ENCODE measurements around the gene AKAP8. TPM values are rescaled to one million over a fixed set of nuclear protein-coding genes. Genes with fewer than 3 reads are reported as not detected.

Gene AKAP8
- total RNA-seq, 4 donors from 2014 or later = 21.4 to 34.2 (median 28.0) TPM

DNA sequence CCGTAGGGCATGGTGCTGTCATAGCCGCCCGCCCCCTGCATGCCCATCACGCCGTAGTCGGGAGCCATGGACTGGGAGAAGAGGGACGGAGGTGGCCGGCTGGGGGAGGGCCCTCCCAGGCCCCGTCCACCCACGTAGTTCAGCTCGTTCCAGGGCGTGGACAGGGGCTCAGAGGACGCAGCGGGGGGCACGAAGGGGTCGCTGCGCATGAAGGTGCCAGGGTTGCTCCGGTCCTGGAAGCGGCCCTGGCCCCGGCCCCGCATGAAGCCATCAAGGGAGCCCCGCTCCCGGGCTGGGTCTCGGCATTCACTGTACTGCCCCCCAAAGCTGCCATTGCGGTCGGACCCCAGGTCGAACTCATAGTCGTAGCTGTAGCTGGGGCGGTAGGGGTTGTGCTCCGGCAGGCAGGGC is 6.7 kb downstream of the AKAP8 start:
- ATAC-seq = no peak
- Histone ChIP-seq H3K36me3 (peaks cover 4 to 69% of the 10 kb centered on the region in 2 donors), H3K27me3 (no peaks in the 10 kb centered on the region), H3K27ac (no peak overlapping the region), H3K4me1 (peaks cover 0 to 52% (median 34%) of the 10 kb centered on the region in 3 donors), H3K9me3 (no peaks in the 10 kb centered on the region), H3K4me3 (no peak overlapping the region)
- WGBS, 2 donors (ENCODE audit: low coverage in 1 of 2) = 92% methylated on average over 8 of the region's 30 CpGs; no CpG with 5 or more reads in 1 of the 2 donors
- no peak for TF ChIP-seq EP300 (IDR thresholded peaks at IDR 0.05)
- TF ChIP-seq POLR2AphosphoS5 (IDR thresholded peaks at IDR 0.05) = no peak
- TF ChIP-seq POLR2A (IDR thresholded peaks at IDR 0.05) = no peak
- TF ChIP-seq, protein P1, sequence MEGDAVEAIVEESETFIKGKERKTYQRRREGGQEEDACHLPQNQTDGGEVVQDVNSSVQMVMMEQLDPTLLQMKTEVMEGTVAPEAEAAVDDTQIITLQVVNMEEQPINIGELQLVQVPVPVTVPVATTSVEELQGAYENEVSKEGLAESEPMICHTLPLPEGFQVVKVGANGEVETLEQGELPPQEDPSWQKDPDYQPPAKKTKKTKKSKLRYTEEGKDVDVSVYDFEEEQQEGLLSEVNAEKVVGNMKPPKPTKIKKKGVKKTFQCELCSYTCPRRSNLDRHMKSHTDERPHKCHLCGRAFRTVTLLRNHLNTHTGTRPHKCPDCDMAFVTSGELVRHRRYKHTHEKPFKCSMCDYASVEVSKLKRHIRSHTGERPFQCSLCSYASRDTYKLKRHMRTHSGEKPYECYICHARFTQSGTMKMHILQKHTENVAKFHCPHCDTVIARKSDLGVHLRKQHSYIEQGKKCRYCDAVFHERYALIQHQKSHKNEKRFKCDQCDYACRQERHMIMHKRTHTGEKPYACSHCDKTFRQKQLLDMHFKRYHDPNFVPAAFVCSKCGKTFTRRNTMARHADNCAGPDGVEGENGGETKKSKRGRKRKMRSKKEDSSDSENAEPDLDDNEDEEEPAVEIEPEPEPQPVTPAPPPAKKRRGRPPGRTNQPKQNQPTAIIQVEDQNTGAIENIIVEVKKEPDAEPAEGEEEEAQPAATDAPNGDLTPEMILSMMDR (IDR thresholded peaks at IDR 0.05) = no peak

DNA sequence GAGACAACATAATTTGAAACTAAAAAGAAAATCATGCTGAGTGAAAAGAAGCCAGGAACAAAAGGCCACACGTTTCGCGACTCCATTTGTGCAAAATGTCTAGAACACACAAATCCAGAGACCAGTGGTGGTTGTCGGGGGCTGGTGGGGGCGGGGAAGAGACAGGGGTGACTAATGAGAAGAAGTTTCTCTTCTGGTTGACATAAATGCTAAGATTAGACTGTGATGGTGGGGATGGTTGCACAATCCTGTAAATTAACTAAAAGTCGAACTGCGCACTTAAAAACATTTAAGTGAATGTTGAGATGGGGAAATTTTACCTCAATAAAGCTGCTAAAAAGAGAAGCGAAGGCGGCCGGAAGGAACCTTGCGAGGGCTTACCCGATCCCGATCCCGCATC is 7.1 kb downstream of the AKAP8 start:
- ATAC-seq = no peak
- Histone ChIP-seq H3K27me3 (no peaks in the 10 kb centered on the region), H3K9me3 (no peaks in the 10 kb centered on the region), H3K36me3 (peaks cover 4 to 73% of the 10 kb centered on the region in 2 donors), H3K4me3 (no peak overlapping the region), H3K27ac (no peak overlapping the region), H3K4me1 (peaks cover 0 to 48% (median 30%) of the 10 kb centered on the region in 3 donors)
- TF ChIP-seq EP300 (IDR thresholded peaks at IDR 0.05) (no peak), POLR2AphosphoS5 (IDR thresholded peaks at IDR 0.05) (no peak), POLR2A (IDR thresholded peaks at IDR 0.05) (no peak)
- TF ChIP-seq, protein P1 (IDR thresholded peaks at IDR 0.05) = no peak
- WGBS, 2 donors (ENCODE audit: low coverage in 1 of 2) = 85 to 89% methylated on average over 8 to 11 of the region's 14 CpGs

DNA sequence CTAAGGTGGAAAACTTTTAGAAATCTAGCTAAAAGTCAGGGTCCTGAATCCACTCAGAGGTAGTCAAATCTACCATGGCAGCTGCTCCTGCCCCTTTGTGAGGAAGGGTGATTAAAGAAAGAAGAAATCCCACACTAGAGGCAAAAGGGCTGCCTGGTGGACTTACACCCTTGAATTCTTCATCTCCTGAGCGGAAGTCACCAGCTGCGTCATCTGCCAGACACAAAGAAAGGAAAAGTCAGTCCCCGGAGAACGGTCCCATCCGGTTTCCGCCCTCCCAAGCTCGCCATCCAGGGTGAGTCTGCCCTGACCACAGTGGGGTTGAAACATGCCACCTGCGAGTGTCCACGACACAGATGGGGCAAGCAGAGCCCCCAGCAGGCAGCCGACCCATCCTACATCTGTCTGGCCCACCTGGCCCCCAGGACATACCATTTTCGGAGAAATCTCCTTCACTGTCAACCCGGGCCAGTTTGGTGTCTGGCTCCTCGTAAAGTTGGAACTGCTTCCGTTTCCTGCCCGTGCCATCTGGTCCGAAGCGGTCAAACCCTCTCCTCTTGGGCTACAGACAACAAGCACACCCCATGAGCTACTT is 7.7 kb downstream of the AKAP8 start:
- TF ChIP-seq, protein P1 (IDR thresholded peaks at IDR 0.05) = no peak
- TF ChIP-seq EP300 (IDR thresholded peaks at IDR 0.05) (no peak), POLR2AphosphoS5 (IDR thresholded peaks at IDR 0.05) (no peak), POLR2A (IDR thresholded peaks at IDR 0.05) (no peak)
- H3K4me3 ChIP-seq = no peak overlapping the region
- WGBS, 2 donors (ENCODE audit: low coverage in 1 of 2) = 87 to 100% methylated on average over 2 to 11 of the region's 17 CpGs
- no peak overlapping the region for H3K27ac ChIP-seq
- peaks cover 4 to 79% of the 10 kb centered on the region in 2 donors for H3K36me3 ChIP-seq
- no peak for ATAC-seq
- H3K27me3 ChIP-seq = no peaks in the 10 kb centered on the region
- peaks cover 0 to 42% (median 24%) of the 10 kb centered on the region in 3 donors for H3K4me1 ChIP-seq
- H3K9me3 ChIP-seq = no peaks in the 10 kb centered on the region

DNA sequence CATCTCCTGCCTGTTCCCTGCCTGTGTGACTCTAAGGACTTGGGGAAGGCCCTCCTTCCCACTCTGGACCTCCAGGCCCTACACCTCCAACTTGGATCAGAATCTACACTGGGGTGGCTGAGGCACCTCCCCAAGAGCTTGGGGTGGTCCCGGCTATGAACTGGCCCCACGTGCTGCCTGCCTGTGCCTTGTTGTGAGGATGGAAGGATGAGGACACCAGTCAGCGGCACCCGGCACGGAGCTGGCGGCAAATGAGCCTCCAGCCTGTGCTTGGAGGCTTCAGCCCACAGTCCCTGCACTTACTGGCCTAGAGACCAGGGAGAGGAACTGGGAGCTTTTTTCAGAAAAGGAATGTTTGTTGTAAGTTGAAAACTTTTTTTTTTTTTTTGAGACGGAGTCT is 8.5 kb downstream of the AKAP8 start:
- Histone ChIP-seq H3K36me3 (peaks cover 4 to 87% of the 10 kb centered on the region in 2 donors), H3K27ac (no peak overlapping the region), H3K27me3 (no peaks in the 10 kb centered on the region), H3K4me3 (no peak overlapping the region), H3K9me3 (no peaks in the 10 kb centered on the region), H3K4me1 (peaks cover 0 to 35% (median 19%) of the 10 kb centered on the region in 3 donors)
- TF ChIP-seq POLR2AphosphoS5 (IDR thresholded peaks at IDR 0.05) (no peak), EP300 (IDR thresholded peaks at IDR 0.05) (no peak), POLR2A (IDR thresholded peaks at IDR 0.05) (no peak)
- TF ChIP-seq, protein P1 (IDR thresholded peaks at IDR 0.05) = no peak
- no peak for ATAC-seq
- 87% methylated on average over 3 to 5 of the region's 7 CpGs for WGBS, 2 donors (ENCODE audit: low coverage in 1 of 2)

DNA sequence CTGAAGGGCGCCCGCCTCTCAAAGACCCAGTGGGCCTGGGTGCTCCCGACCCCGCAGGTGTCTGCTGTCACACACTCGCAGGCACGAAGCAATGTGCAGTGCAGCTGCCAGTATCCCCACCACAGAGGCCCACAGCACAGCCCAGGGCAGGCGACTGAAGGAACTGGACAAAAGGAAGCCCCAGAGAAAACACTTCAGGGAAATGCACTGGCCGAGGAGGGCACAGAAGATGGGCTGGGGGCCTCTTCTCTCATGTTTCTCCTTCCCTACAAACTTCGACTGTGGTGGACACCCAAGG is 10.0 kb downstream of the AKAP8 start:
- no peaks in the 10 kb centered on the region for H3K9me3 ChIP-seq
- WGBS, 2 donors (ENCODE audit: low coverage in 1 of 2) = 86% methylated on average over 2 of the region's 9 CpGs; no CpG with 5 or more reads in 1 of the 2 donors
- no peak overlapping the region for H3K4me3 ChIP-seq
- ATAC-seq = no peak
- no peak overlapping the region for H3K27ac ChIP-seq
- H3K4me1 ChIP-seq = peaks cover 0 to 19% (median 8%) of the 10 kb centered on the region in 3 donors
- TF ChIP-seq POLR2A (IDR thresholded peaks at IDR 0.05) (no peak), POLR2AphosphoS5 (IDR thresholded peaks at IDR 0.05) (no peak), EP300 (IDR thresholded peaks at IDR 0.05) (no peak)
- TF ChIP-seq, protein P1 (IDR thresholded peaks at IDR 0.05) = no peak
- no peaks in the 10 kb centered on the region for H3K27me3 ChIP-seq
- H3K36me3 ChIP-seq = peaks cover 4 to 98% of the 10 kb centered on the region in 2 donors
